WTC11 (cell line): ENCODE measurements around the gene SPOCK1.

Experiments used
- CBFB ChIP-seq: sonication (generic); formaldehyde crosslinking; IDR thresholded peaks from 2 replicates; pipeline ENCODE4 v1.8.1; 2022; ENCODE audit warnings: mild to moderate bottlenecking, low read depth, missing genetic modification reagents
- CREB1 ChIP-seq: sonication (generic); formaldehyde crosslinking; IDR thresholded peaks from 2 replicates; pipeline ENCODE4 v1.8.0; 2023; ENCODE audit warnings: mild to moderate bottlenecking, missing genetic modification reagents
- CTCF ChIP-seq: fragments of 200-600 bp; IDR thresholded peaks from 2 replicates; pipeline ENCODE4 v1.8.0; 2022; ENCODE audit warnings: antibody characterized with exemption
- KAT7 ChIP-seq: sonication (generic); formaldehyde crosslinking; IDR thresholded peaks from 2 replicates; pipeline ENCODE4 v1.8.1; 2023; ENCODE audit warnings: missing genetic modification reagents, mild to moderate bottlenecking, borderline replicate concordance
- MAX ChIP-seq: sonication (generic); formaldehyde crosslinking; IDR thresholded peaks from 2 replicates; pipeline ENCODE4 v1.8.0; 2022; ENCODE audit warnings: mild to moderate bottlenecking, missing genetic modification reagents
- MXD4 ChIP-seq: fragments of 250-450 bp; sonication (Bioruptor Pico); IDR thresholded peaks from 2 replicates; pipeline ENCODE4 v1.8.0; 2021; ENCODE audit warnings: mild to moderate bottlenecking, moderate library complexity, borderline replicate concordance
- NFYB ChIP-seq: sonication (generic); formaldehyde crosslinking; conservative IDR thresholded peaks from 2 replicates; pipeline ENCODE4 v1.8.0; 2022; ENCODE audit warnings: low read depth, missing genetic modification reagents
- TEAD4 ChIP-seq: sonication (generic); formaldehyde crosslinking; IDR thresholded peaks from 2 replicates; pipeline ENCODE4 v1.8.0; 2022; ENCODE audit warnings: mild to moderate bottlenecking, missing genetic modification reagents
- ZNF232 ChIP-seq: sonication (generic); formaldehyde crosslinking; IDR thresholded peaks from 2 replicates; pipeline ENCODE4 v1.8.0; 2022; ENCODE audit warnings: mild to moderate bottlenecking, missing genetic modification reagents
- TF ChIP-seq, protein P1 (sequence below): sonication (generic); formaldehyde crosslinking; IDR thresholded peaks from 2 replicates; pipeline ENCODE4 v1.8.1; 2022; ENCODE audit warnings: low read depth, missing genetic modification reagents, borderline replicate concordance
- TF ChIP-seq, protein P2 (sequence below): sonication (generic); formaldehyde crosslinking; IDR thresholded peaks from 2 replicates; pipeline ENCODE4 v1.8.1; 2023; ENCODE audit warnings: mild to moderate bottlenecking, moderate library complexity, missing genetic modification reagents
- TF ChIP-seq, protein P3 (sequence below): sonication (generic); formaldehyde crosslinking; IDR thresholded peaks from 2 replicates; pipeline ENCODE4 v1.8.0; 2022; ENCODE audit warnings: mild to moderate bottlenecking, missing genetic modification reagents
- TF ChIP-seq, protein P4 (sequence below): sonication (generic); formaldehyde crosslinking; IDR thresholded peaks from 2 replicates; pipeline ENCODE4 v1.8.1; 2023; ENCODE audit warnings: mild to moderate bottlenecking, missing genetic modification reagents, moderate library complexity

- TF ChIP-seq MXD4 (CRISPR knock-in tag) (no peak), TEAD4 (CRISPR knock-in tag) (no peak), CTCF (no peak), CREB1 (CRISPR knock-in tag) (no peak), MAX (CRISPR knock-in tag) (no peak), KAT7 (no peak), CBFB (no peak), ZNF232 (CRISPR knock-in tag) (no peak), NFYB (CRISPR knock-in tag) (no peak)
- TF ChIP-seq, protein P1, sequence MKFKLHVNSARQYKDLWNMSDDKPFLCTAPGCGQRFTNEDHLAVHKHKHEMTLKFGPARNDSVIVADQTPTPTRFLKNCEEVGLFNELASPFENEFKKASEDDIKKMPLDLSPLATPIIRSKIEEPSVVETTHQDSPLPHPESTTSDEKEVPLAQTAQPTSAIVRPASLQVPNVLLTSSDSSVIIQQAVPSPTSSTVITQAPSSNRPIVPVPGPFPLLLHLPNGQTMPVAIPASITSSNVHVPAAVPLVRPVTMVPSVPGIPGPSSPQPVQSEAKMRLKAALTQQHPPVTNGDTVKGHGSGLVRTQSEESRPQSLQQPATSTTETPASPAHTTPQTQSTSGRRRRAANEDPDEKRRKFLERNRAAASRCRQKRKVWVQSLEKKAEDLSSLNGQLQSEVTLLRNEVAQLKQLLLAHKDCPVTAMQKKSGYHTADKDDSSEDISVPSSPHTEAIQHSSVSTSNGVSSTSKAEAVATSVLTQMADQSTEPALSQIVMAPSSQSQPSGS (CRISPR knock-in tag), result no peak
- TF ChIP-seq, protein P2, sequence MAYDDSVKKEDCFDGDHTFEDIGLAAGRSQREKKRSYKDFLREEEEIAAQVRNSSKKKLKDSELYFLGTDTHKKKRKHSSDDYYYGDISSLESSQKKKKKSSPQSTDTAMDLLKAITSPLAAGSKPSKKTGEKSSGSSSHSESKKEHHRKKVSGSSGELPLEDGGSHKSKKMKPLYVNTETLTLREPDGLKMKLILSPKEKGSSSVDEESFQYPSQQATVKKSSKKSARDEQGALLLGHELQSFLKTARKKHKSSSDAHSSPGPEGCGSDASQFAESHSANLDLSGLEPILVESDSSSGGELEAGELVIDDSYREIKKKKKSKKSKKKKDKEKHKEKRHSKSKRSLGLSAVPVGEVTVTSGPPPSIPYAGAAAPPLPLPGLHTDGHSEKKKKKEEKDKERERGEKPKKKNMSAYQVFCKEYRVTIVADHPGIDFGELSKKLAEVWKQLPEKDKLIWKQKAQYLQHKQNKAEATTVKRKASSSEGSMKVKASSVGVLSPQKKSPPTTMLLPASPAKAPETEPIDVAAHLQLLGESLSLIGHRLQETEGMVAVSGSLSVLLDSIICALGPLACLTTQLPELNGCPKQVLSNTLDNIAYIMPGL, result no peak
- TF ChIP-seq, protein P3, sequence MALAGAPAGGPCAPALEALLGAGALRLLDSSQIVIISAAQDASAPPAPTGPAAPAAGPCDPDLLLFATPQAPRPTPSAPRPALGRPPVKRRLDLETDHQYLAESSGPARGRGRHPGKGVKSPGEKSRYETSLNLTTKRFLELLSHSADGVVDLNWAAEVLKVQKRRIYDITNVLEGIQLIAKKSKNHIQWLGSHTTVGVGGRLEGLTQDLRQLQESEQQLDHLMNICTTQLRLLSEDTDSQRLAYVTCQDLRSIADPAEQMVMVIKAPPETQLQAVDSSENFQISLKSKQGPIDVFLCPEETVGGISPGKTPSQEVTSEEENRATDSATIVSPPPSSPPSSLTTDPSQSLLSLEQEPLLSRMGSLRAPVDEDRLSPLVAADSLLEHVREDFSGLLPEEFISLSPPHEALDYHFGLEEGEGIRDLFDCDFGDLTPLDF (CRISPR knock-in tag), result no peak
- TF ChIP-seq, protein P4, sequence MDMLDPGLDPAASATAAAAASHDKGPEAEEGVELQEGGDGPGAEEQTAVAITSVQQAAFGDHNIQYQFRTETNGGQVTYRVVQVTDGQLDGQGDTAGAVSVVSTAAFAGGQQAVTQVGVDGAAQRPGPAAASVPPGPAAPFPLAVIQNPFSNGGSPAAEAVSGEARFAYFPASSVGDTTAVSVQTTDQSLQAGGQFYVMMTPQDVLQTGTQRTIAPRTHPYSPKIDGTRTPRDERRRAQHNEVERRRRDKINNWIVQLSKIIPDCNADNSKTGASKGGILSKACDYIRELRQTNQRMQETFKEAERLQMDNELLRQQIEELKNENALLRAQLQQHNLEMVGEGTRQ (CRISPR knock-in tag), result no peak
Observed at GRCh38 chr5:137185193-137185592, 313.9 kb downstream of the SPOCK1 start.
